IPS-20b (cell line): ENCODE data around the gene TBXAS1.

Experiments
- H3K27ac ChIP-seq: one replicate; pipeline ENCODE4 v1.5.1; 2013; ENCODE audit warnings: low read length
- H3K27me3 ChIP-seq: 2 replicates; pipeline ENCODE4 v1.6.1; 2013; ENCODE audit warnings: mild to moderate bottlenecking, low read length, inconsistent platforms; ENCODE audit not compliant: insufficient read depth
- H3K36me3 ChIP-seq: 2 replicates; pipeline ENCODE4 v1.6.1; 2013; ENCODE audit warnings: low read depth, mild to moderate bottlenecking, inconsistent platforms, low read length, moderate library complexity; ENCODE audit not compliant: insufficient read depth
- H3K4me1 ChIP-seq: 2 replicates; pipeline ENCODE4 v1.6.1; 2013; ENCODE audit warnings: mild to moderate bottlenecking, control low read depth, inconsistent platforms, low read length, moderate library complexity; ENCODE audit not compliant: insufficient read depth
- H3K4me3 ChIP-seq: 2 replicates; pipeline ENCODE4 v1.5.1; 2013; ENCODE audit warnings: mild to moderate bottlenecking, low read length, inconsistent platforms
- H3K9ac ChIP-seq: 2 replicates; pipeline ENCODE4 v1.6.1; 2013; ENCODE audit warnings: low read depth, mild to moderate bottlenecking, inconsistent platforms, low read length, moderate library complexity
- H3K9me3 ChIP-seq: 2 replicates; pipeline ENCODE4 v1.6.1; 2013; ENCODE audit warnings: mild to moderate bottlenecking, low read depth, low read length, inconsistent platforms; ENCODE audit not compliant: insufficient read depth

TBXAS1 gene

DNA sequence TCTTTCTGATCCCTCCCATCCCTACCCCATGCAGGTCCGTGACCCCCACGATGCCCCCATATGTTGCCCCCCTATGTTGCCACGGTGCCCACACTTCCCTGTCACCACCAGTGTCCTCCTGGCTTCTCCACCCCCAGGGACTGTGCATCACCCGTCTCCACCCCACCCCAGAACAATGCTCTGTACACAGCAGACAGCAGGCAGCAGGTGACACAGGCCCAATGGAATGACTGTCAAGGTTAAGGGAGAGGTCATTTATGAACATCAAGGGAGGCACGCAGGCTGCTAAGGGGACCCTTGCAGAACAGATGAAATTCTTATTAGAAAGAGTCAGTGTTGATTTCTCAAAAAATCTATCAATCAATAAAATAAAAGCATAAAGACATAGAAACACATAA is 162.2 kb downstream of the TBXAS1 start:
- no peaks in the 10 kb centered on the region; the same call in 1 of the 2 replicates for H3K4me1 ChIP-seq
- H3K27me3 ChIP-seq: no peaks in the 10 kb centered on the region
- no peaks in the 10 kb centered on the region for H3K9me3 ChIP-seq
- H3K27ac ChIP-seq: no peak overlapping the region
- no peaks in the 10 kb centered on the region for H3K36me3 ChIP-seq
- no peak overlapping the region for H3K9ac ChIP-seq
- no peak overlapping the region for H3K4me3 ChIP-seq

DNA sequence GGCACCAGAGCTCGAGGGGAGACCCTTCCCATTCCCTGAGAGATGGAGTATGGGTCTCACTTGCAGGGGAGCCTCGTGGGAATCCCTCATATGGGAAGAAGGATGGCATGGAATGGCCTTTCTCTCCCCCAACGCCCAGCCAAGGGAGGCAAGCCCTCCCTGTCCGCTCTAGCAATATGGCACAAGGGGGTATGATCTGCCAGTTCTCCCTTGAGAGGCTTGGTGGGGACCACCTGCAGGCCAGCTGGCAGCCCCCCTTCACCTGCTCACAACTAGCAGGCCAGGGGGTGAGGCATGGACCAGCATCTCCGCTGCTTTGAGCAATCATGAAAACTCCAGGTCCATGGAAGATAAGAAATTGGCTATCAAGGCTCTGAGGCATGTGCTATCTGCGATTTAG is 162.8 kb downstream of the TBXAS1 start:
- Histone ChIP-seq H3K9ac (no peak overlapping the region), H3K27ac (no peak overlapping the region), H3K27me3 (no peaks in the 10 kb centered on the region), H3K9me3 (no peaks in the 10 kb centered on the region), H3K4me3 (no peak overlapping the region), H3K4me1 (no peaks in the 10 kb centered on the region; the same call in 1 of the 2 replicates), H3K36me3 (no peaks in the 10 kb centered on the region)

DNA sequence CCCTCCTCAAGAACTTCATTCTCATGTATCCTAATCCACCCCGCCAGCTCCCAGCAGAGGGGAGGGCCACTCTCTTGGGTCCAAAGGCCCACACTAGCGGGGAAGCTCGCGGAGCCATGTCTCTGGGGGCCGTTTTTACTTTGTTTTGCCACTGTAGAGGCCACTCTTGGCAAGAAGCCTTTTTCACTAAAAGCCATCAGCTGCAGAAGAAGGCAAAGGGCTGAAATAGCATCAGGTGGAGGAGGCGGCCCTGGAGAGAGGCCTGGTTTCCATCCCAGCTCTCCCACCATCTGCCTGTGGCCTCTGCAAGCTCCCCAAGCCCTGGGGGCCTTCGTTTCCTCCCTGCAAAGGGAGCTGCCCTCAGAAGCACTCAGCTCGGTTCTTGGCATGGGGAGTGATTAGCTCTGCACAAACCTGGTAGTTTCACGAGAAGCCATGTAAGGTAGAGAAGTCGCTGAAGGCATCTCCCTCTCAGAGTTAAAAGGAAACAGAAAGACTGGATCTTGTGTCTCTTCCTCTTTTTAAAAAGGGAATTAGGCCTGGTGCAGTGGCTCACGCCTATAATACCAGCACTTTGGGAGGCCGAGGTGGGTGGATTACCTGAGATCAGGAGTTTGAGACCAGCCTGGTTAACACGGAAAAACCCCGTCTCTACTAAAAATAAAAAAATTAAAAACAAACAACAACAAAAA is 163.4 kb downstream of the TBXAS1 start:
- H3K9ac ChIP-seq: no peak overlapping the region
- no peaks in the 10 kb centered on the region for H3K36me3 ChIP-seq
- no peaks in the 10 kb centered on the region; the same call in 1 of the 2 replicates for H3K4me1 ChIP-seq
- H3K27ac ChIP-seq: no peak overlapping the region
- H3K27me3 ChIP-seq: no peaks in the 10 kb centered on the region
- no peak overlapping the region for H3K4me3 ChIP-seq
- no peaks in the 10 kb centered on the region for H3K9me3 ChIP-seq

DNA sequence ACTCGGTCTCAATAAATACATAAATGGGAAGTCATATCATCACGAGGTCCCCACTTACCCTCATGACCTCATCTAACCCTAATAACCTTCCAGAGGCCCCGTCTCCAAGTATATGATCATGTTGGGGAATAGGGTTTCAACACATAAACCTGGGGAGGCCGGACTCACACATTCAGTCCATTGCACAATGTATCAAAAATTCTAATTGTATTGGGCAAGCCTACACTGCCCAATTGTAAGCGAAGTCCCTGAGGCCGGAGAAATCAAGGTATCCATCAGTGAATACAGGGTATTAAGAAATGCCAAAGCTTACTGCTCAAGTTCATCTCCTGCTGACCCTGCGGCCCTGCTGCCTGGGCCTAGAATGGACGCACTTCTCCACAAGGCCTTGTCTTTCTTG is 164.1 kb downstream of the TBXAS1 start:
- Histone ChIP-seq H3K27ac (no peak overlapping the region), H3K36me3 (no peaks in the 10 kb centered on the region), H3K27me3 (no peaks in the 10 kb centered on the region), H3K4me3 (no peak overlapping the region), H3K9ac (no peak overlapping the region), H3K9me3 (no peaks in the 10 kb centered on the region), H3K4me1 (no peaks in the 10 kb centered on the region; the same call in 1 of the 2 replicates)

DNA sequence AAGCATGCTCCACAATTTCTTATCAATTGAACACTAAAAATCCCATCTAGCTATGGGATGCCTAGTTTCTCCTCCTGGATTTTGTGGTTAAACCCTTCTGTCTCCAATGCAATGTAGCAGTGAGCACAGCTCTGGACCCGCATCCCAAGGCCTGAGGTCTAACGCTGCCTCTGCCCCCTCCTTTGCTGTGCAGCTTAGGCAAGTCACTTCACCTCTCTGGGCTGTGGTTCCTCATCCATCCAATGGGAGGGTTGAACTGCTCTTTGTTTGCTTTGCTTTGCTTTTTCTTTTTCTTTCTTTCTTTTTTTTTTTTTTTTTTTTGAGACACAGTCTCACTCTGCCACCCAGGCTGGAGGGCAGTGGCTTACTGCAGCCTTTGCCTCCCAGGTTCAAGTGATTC is 164.5 kb downstream of the TBXAS1 start:
- H3K4me1 ChIP-seq: no peaks in the 10 kb centered on the region; the same call in 1 of the 2 replicates
- H3K9ac ChIP-seq: no peak overlapping the region
- H3K9me3 ChIP-seq: no peaks in the 10 kb centered on the region
- no peak overlapping the region for H3K27ac ChIP-seq
- no peak overlapping the region for H3K4me3 ChIP-seq
- H3K36me3 ChIP-seq: no peaks in the 10 kb centered on the region
- no peaks in the 10 kb centered on the region for H3K27me3 ChIP-seq

DNA sequence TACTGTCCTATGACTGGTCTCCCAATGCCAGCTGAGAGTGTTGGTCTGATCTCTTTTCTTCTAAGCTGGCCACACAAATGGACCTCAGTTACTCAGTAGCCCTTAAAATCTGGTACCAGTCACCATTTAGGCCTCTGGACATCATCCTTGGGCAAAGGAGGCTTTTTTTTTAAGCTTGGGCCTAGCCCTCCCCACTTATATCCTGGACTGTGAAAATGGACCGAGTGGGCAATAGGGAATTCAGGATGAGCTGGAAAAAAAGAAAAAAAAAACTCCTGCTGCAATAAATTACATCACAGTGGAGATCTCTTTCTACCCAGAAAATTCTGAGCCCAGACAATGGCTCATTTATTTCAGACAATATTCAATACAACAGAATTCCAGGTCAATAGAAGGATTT is 165.3 kb downstream of the TBXAS1 start:
- Histone ChIP-seq H3K27me3 (no peaks in the 10 kb centered on the region), H3K9me3 (no peaks in the 10 kb centered on the region), H3K9ac (no peak overlapping the region), H3K4me1 (no peaks in the 10 kb centered on the region; the same call in 1 of the 2 replicates), H3K36me3 (no peaks in the 10 kb centered on the region), H3K27ac (no peak overlapping the region), H3K4me3 (no peak overlapping the region)

DNA sequence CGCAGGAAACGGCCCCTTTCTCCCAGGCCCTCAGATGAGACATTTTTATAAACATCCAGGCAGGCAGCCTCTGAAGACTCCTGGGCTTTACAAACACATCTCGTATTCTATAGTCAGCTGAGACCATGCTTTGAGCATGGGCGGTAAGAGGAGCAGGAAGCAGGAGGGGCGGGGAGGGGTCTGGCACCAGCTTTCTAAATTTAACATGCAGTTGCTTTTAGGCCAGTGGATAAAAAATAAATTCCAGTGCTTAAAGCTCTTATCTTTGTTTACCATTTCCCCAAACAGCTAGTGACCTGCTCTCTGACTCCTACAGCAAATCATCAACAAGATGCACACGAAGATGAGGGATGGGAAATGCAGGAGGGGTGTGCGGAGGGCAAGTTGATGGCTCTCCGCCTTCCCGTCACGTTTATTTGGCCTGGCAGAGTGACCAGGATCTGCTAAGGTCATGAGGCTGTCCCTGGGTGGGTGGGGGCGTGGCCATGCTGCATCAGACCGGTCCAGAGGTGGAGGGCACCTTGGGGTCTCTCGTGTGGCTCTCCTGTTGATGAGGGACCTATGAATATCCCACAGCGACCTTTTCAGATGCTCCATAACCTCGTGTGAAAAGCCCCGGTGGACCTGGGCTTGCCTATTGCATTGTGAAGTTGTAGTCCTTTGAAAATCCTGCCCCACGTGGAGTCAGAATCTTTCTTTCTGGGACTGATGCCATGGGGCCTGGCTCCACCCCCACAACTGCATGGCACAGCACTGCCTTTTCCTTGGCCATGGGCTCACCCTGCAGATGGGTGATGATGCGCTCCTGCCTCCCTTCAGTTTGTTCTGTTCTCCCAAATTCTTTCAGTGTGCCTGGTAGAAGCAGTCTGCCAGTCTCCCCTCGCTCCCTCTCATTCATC is 166.2 kb downstream of the TBXAS1 start:
- Histone ChIP-seq H3K36me3 (no peaks in the 10 kb centered on the region), H3K27ac (no peak overlapping the region), H3K4me1 (no peaks in the 10 kb centered on the region), H3K4me3 (no peak overlapping the region), H3K27me3 (no peaks in the 10 kb centered on the region), H3K9me3 (no peaks in the 10 kb centered on the region), H3K9ac (no peak overlapping the region)

DNA sequence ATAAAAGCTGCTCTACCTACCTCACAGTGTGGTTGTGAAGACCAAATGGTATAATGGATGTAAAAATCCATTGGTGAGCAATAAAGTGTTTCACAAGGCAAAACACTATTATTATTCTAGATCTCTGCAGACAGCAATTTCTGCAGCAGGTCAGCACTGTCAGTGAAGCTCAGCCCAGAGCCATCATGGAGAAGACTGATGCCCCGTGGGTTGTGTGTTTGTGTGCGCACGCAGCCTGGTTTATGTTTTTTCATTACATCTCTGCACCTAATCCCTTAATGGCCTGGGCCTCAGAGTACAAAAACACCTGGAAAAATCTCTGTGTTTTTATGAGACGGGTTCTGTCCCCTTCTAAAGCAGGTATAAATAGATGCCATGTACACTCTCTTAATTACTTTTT is 169.5 kb downstream of the TBXAS1 start:
- Histone ChIP-seq H3K36me3 (no peaks in the 10 kb centered on the region), H3K27me3 (no peaks in the 10 kb centered on the region), H3K4me1 (no peaks in the 10 kb centered on the region), H3K9me3 (no peaks in the 10 kb centered on the region), H3K27ac (no peak overlapping the region), H3K9ac (no peak overlapping the region), H3K4me3 (no peak overlapping the region)

DNA sequence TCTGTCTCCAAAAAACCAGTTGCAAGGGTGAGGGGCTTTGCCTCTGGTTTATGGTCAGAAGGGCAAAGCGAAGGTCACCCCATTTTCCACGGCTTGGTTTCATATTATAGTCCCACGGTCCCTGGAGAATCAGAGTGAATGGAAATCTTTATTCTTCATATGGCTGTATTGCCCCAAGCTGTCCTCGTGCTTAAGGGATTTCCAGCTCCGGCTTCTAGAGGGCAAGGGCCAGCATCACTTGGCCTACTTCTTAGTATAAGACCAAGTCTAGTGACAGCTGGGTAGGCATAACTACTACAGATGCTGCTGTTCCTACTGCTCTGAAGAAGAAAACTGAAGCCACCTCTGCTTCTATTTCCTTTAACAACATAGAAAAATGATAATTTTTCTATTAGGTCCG is 170.5 kb downstream of the TBXAS1 start:
- Histone ChIP-seq H3K27ac (no peak overlapping the region), H3K36me3 (no peaks in the 10 kb centered on the region), H3K27me3 (no peaks in the 10 kb centered on the region), H3K9ac (no peak overlapping the region), H3K4me3 (no peak overlapping the region), H3K4me1 (no peaks in the 10 kb centered on the region), H3K9me3 (no peaks in the 10 kb centered on the region)

DNA sequence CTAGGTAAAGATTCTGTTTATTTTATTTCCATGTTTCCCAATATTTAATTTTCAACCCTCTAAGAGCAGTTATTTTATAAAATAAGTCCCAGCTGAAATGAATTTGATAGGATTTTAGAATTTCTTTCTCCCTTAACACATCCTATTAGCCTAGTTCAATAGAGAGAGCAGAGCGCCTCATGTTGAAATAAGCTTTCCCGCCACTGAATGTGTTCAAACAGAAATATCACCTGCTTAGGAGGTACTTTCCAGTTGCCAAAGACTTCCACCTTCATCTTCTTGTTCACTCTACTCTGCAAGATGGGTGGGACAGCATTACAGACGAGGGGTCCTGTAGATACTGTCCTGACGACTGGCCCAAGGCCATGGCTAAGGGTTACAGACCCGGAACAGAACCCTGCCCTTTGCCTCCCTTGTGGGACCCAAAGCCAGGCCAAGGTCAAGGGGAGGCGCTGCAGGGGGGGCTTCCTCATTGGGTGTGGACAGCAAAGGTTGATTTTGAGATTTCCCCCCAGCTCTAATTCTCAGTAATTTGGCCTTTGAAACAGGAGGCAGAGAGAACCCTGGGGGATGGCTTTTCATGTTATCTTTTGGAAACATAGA is 171.7 kb downstream of the TBXAS1 start:
- no peaks in the 10 kb centered on the region for H3K27me3 ChIP-seq
- H3K4me3 ChIP-seq: no peak overlapping the region
- no peaks in the 10 kb centered on the region for H3K9me3 ChIP-seq
- H3K27ac ChIP-seq: no peak overlapping the region
- H3K4me1 ChIP-seq: no peaks in the 10 kb centered on the region
- no peak overlapping the region for H3K9ac ChIP-seq
- H3K36me3 ChIP-seq: no peaks in the 10 kb centered on the region

DNA sequence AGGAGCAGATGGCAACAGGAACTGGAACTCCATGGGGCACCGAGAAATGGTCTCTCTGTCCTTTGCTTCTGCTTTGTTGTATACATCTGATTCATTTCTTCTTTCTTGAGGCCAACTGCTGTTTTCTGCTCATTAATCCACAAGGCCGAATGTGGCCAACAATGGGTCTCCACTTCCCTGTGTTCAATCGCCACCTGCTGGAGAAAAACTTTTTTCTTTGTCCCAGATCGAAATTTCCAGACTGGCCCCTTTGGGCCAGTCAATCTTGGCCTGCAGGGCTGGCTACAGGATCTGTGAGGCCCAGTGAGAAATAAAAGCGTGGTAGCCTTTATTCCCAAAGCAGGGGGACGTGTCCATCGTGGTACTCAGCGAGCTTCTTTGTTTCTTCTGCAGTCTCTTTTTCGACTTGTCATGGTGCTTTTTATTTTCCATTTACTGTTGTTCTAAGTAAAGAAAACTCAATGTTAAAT is 174.9 kb downstream of the TBXAS1 start:
- Histone ChIP-seq H3K9me3 (no peaks in the 10 kb centered on the region), H3K9ac (no peak overlapping the region), H3K27ac (no peak overlapping the region), H3K4me1 (no peaks in the 10 kb centered on the region), H3K4me3 (no peak overlapping the region), H3K36me3 (no peaks in the 10 kb centered on the region), H3K27me3 (no peaks in the 10 kb centered on the region)
